ENCODE results near the gene PRDM11.

- no peak for TF ChIP-seq EZH2 (IDR thresholded peaks at IDR 0.05; ENCODE audit: insufficient read depth, poor library complexity, severe bottlenecking)
- TF ChIP-seq EZH2phosphoT487 (IDR thresholded peaks at IDR 0.05; ENCODE audit: insufficient read depth, low read depth), result no peak
Observed at GRCh38 chr11:45156201-45156600, 9.8 kb downstream of the PRDM11 start.
